GM23248 (cell line): Measurements from ENCODE around the gene FTH1. TPM values are rescaled to one million over a fixed set of nuclear protein-coding genes. Genes with fewer than 3 reads are reported as not detected.

Source experiments
- DNase-seq: peaks from one replicate; pipeline ENCODE4 v3.0.0-alpha.2; 2015
- H2AFZ ChIP-seq: fragments of 200-600 bp; sonication (generic); 2 replicates; pipeline ENCODE4 v1.6.1; 2016; ENCODE audit warnings: antibody characterized with exemption
- H3F3A ChIP-seq: fragments of 200-600 bp; sonication (generic); 2 replicates; pipeline ENCODE4 v1.6.1; 2016; ENCODE audit warnings: mild to moderate bottlenecking, antibody characterized with exemption, mixed run types; ENCODE audit not compliant: insufficient read depth
- H3K27ac ChIP-seq: fragments of 200-600 bp; sonication (generic); 2 replicates; pipeline ENCODE4 v1.5.1; 2016; ENCODE audit warnings: mild to moderate bottlenecking
- H3K27me3 ChIP-seq: fragments of 200-600 bp; sonication (generic); replicated peaks from 2 replicates; pipeline ENCODE4 v1.6.1; 2016; ENCODE audit warnings: mild to moderate bottlenecking; ENCODE audit not compliant: insufficient read depth
- H3K36me3 ChIP-seq: fragments of 200-600 bp; sonication (generic); 2 replicates; pipeline ENCODE4 v1.6.1; 2016; ENCODE audit warnings: low read depth, mild to moderate bottlenecking
- H3K4me1 ChIP-seq: fragments of 200-600 bp; sonication (generic); 2 replicates; pipeline ENCODE4 v1.6.1; 2016; ENCODE audit warnings: mild to moderate bottlenecking; ENCODE audit not compliant: insufficient read depth
- H3K4me2 ChIP-seq: fragments of 200-600 bp; sonication (generic); one replicate; pipeline ENCODE4 v1.6.1; 2016; ENCODE audit warnings: mild to moderate bottlenecking; ENCODE audit not compliant: unreplicated experiment
- H3K4me3 ChIP-seq: fragments of 200-600 bp; sonication (generic); 2 replicates; pipeline ENCODE4 v1.5.1; 2016; ENCODE audit warnings: mild to moderate bottlenecking
- H3K79me2 ChIP-seq: fragments of 200-600 bp; sonication (generic); 2 replicates; pipeline ENCODE4 v1.6.1; 2016; ENCODE audit warnings: mild to moderate bottlenecking; ENCODE audit not compliant: insufficient read depth
- H3K9ac ChIP-seq: fragments of 200-600 bp; sonication (generic); 2 replicates; pipeline ENCODE4 v1.6.1; 2016; ENCODE audit warnings: mild to moderate bottlenecking
- H3K9me2 ChIP-seq: fragments of 200-600 bp; sonication (generic); 2 replicates; pipeline ENCODE4 v1.6.1; 2016; ENCODE audit warnings: mixed run types, mild to moderate bottlenecking, moderate library complexity; ENCODE audit not compliant: insufficient read depth
- H3K9me3 ChIP-seq: fragments of 200-600 bp; sonication (generic); one replicate; pipeline ENCODE4 v1.6.1; 2017; ENCODE audit warnings: low read depth
- H4K20me1 ChIP-seq: fragments of 200-600 bp; sonication (generic); 2 replicates; pipeline ENCODE4 v1.6.0; 2016; ENCODE audit not compliant: insufficient read depth
- EZH2 ChIP-seq: fragments of 200-600 bp; sonication (generic); IDR thresholded peaks from 2 replicates; pipeline ENCODE4 v1.6.1; 2018; ENCODE audit warnings: antibody characterized with exemption, mild to moderate bottlenecking; ENCODE audit not compliant: insufficient read depth, poor library complexity, severe bottlenecking
- EZH2phosphoT487 ChIP-seq: fragments of 200-600 bp; sonication (generic); IDR thresholded peaks from 2 replicates; pipeline ENCODE4 v1.6.1; 2018; ENCODE audit warnings: antibody characterized with exemption, moderate library complexity, mild to moderate bottlenecking, low read depth; ENCODE audit not compliant: insufficient read depth
- whole genome bisulfite sequencing, 2 experiments: methylation state at CpG; one replicate each; pipeline ENCODE4 v1.1.6; 2015 to 2017; ENCODE audit warnings: low lambda C conversion rate in 2 of 2, low coverage in 1 of 2; ENCODE audit errors: missing lambda C conversion rate in 2 of 2; 5-methylcytosine and 5-hydroxymethylcytosine counted together
- in situ Hi-C: fragments of 300-500 bp; cut with MboI; formaldehyde crosslinking; loops from 2 replicates; pipeline ENCODE4 v1.15.0; 2020
- polyA plus RNA-seq: library from polyadenylated mRNA; unstranded; fragments of >200 nt; fragmentation: Nextera tagmentation; extraction: Ambion mirVana; gene quantifications from 2 replicates; pipeline ENCODE4 v1.2.1, GENCODE V29; 2016
- total RNA-seq: library from RNA; depleted of rRNA; stranded (reverse); fragments of >200 nt; shearing (Covaris generic); gene quantifications from 2 replicates; pipeline ENCODE4 v1.2.3, GENCODE V29; 2014

FTH1 gene
- total and polyA plus RNA-seq, 2 experiments from 2014 or later = 473 to 10,305 TPM

DNA sequence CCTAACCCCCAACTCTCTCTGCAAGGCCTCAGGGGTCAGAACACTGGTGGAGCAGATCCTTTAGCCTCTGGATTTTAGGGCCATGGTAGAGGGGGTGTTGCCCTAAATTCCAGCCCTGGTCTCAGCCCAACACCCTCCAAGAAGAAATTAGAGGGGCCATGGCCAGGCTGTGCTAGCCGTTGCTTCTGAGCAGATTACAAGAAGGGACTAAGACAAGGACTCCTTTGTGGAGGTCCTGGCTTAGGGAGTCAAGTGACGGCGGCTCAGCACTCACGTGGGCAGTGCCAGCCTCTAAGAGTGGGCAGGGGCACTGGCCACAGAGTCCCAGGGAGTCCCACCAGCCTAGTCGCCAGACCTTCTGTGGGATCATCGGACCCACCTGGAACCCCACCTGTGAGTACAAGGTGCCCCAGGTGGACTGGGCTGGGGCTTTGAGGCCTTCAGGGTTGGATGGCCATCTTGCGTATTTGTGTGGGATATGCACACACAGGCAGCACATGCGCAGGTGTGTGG lies 17.3 kb downstream of the FTH1 start, which contains the start of gene BEST1:
Gene BEST1, plus strand, starts transcription at position 317 of the 513 bp plus-strand sequence. CDS start 1,456 bp downstream, outside the sequence.
- Histone ChIP-seq H3K9ac (peak within 1 kb of the TSS; percentile 69), H3K4me1 (peaks cover 27% of the 10 kb centered on the region), H2AFZ (peak within 1 kb of the TSS; percentile 61), H3K9me2 (no peaks in the 10 kb centered on the region), H4K20me1 (no peaks in the 10 kb centered on the region), H3K27me3 (no peaks in the 10 kb centered on the region), H3K4me3 (no peak within 1 kb of the TSS), H3K9me3 (no peaks in the 10 kb centered on the region), H3K4me2 (peak within 1 kb of the TSS; percentile 46), H3F3A (peaks cover 10% of the 10 kb centered on the region), H3K79me2 (no peaks in the 10 kb centered on the region), H3K27ac (peak within 1 kb of the TSS; percentile 75), H3K36me3 (no peaks in the 10 kb centered on the region)
- WGBS, 2 experiments = 96 to 97% methylated on average over 5 to 8 of the region's 8 CpGs
- TF ChIP-seq EZH2phosphoT487 = no peak
- no peak for TF ChIP-seq EZH2
- DNase-seq = no peak
- in situ Hi-C loops = no loop called here

- 20 to 25% methylated on average over 9 of the region's 9 CpGs for WGBS, 2 experiments
- peak overlapping the region; percentile 75 for H3K27ac ChIP-seq
- H2AFZ ChIP-seq = peak overlapping the region; percentile 61
- TF ChIP-seq EZH2phosphoT487 (no peak), EZH2 (no peak)
- peak overlapping the region; percentile 46 for H3K4me2 ChIP-seq
- peak; percentile 93 for DNase-seq
- H3F3A ChIP-seq = peaks cover 6% of the 10 kb centered on the region
- H3K27me3 ChIP-seq = no peaks in the 10 kb centered on the region
- H3K79me2 ChIP-seq = no peaks in the 10 kb centered on the region
- no peaks in the 10 kb centered on the region for H3K36me3 ChIP-seq
- no peaks in the 10 kb centered on the region for H3K9me2 ChIP-seq
- H3K4me1 ChIP-seq = peaks cover 22% of the 10 kb centered on the region
- no peaks in the 10 kb centered on the region for H3K9me3 ChIP-seq
- no peak overlapping the region for H3K4me3 ChIP-seq
- H3K9ac ChIP-seq = peak overlapping the region; percentile 69
- in situ Hi-C loops = loop anchor here (10.0 kb wide), 1 partner anchor 65 kb away; no protein-coding TSS in a partner anchor
- H4K20me1 ChIP-seq = no peaks in the 10 kb centered on the region
Measured at GRCh38 chr11:61949169-61950034, 18.0 kb downstream of the FTH1 start.

- no peak for TF ChIP-seq EZH2
- no peak for TF ChIP-seq EZH2phosphoT487
- no peaks in the 10 kb centered on the region for H3F3A ChIP-seq
- H3K9me2 ChIP-seq = no peaks in the 10 kb centered on the region
- H3K27ac ChIP-seq = no peak overlapping the region
- in situ Hi-C loops = loop anchor here (10.0 kb wide), 1 partner anchor 64 kb away; no protein-coding TSS in a partner anchor
- H3K79me2 ChIP-seq = no peaks in the 10 kb centered on the region
- H2AFZ ChIP-seq = no peak overlapping the region
- DNase-seq = no peak
- H3K9ac ChIP-seq = no peak overlapping the region
- H3K9me3 ChIP-seq = no peaks in the 10 kb centered on the region
- H4K20me1 ChIP-seq = no peaks in the 10 kb centered on the region
- H3K36me3 ChIP-seq = no peaks in the 10 kb centered on the region
- H3K4me1 ChIP-seq = peaks cover 21% of the 10 kb centered on the region
- no peak overlapping the region for H3K4me2 ChIP-seq
- 64 to 65% methylated on average over 7 of the region's 7 CpGs for WGBS, 2 experiments
- no peak overlapping the region for H3K4me3 ChIP-seq
- H3K27me3 ChIP-seq = no peaks in the 10 kb centered on the region
Measured at GRCh38 chr11:61948505-61948904, 18.9 kb downstream of the FTH1 start.

DNA sequence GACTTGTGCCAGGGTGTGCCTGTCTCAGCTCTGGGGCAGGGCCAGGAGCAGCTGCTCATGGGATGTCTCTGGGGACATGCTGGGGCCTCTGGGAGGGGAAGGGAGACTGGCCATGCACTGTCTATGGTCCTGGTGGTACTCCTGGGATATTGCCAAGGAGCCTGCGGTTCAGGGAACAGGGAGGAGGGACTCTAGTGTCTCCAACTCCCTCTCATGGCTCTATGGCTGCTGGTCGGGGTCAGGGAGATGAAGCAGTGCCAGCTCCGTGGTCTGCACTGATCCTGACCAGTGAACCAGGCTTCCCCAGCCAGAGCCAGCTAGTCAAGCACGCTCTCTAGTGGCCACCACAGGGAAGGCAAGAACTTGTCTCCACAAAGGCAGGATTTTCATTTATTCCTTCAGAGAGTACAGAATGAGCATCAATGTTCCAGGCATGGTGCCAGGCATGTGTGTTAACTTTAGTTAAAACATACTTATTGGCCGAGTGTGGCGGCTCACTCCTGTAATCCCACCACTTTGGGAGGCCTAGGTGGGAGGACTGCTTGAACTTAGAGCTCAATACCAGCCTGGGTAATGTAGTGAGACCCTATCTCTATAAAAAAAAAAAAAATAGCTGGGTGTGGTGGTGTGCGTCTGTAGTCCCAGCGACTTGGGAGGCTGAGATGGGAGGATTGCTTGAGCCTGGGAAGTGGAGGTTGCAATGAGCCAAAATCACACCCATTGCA lies 19.8 kb downstream of the FTH1 start:
- H3F3A ChIP-seq = no peaks in the 10 kb centered on the region
- DNase-seq = peak; percentile 97
- H3K9ac ChIP-seq = no peak overlapping the region
- H3K9me3 ChIP-seq = no peaks in the 10 kb centered on the region
- no peaks in the 10 kb centered on the region for H3K27me3 ChIP-seq
- 2 to 6% methylated on average over 8 of the region's 8 CpGs for WGBS, 2 experiments
- no peak overlapping the region for H2AFZ ChIP-seq
- H3K79me2 ChIP-seq = no peaks in the 10 kb centered on the region
- no peak overlapping the region for H3K4me3 ChIP-seq
- no peaks in the 10 kb centered on the region for H4K20me1 ChIP-seq
- no peaks in the 10 kb centered on the region for H3K36me3 ChIP-seq
- no peak overlapping the region for H3K27ac ChIP-seq
- no peak overlapping the region for H3K4me2 ChIP-seq
- no peaks in the 10 kb centered on the region for H3K9me2 ChIP-seq
- TF ChIP-seq EZH2phosphoT487 (no peak), EZH2 (no peak)
- peaks cover 21% of the 10 kb centered on the region for H3K4me1 ChIP-seq
- in situ Hi-C loops = loop anchor here (10.0 kb wide), 1 partner anchor 63 kb away; no protein-coding TSS in a partner anchor
